ENCODE data around the gene ALK.

ALK gene

DNA sequence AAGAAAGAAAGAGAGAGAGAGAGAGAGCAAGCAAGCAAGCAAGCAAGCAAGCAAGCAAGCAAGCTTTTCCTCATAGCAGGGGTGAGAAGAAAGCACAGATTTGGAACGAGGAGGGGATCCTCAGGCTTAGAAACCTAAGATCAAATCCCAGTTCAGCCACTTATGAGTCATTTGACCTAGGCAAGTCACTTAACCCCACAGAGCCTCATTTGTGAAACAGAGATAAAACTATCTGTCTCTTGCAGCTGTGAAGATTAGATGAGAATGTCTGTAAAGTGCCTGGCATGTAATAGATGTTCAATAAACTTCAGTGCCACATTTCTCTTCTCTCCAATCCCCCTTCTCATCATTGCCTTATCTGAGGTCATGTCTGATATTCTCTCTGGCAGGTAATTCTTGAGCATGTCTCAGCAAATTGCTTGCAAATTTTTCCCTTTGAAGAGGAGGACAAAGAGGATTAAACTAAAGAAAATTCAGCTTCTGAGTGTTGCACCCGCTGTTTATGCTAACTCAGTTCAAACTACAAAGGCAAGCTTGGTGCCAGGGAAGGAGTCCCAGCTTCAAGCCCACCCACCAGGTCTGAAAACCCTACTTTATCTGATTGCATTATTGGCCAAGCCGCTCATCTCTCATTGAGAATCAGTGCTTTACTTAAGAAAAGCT, 20.3 kb downstream of the ALK start:
- DNase-seq: no peak

DNA sequence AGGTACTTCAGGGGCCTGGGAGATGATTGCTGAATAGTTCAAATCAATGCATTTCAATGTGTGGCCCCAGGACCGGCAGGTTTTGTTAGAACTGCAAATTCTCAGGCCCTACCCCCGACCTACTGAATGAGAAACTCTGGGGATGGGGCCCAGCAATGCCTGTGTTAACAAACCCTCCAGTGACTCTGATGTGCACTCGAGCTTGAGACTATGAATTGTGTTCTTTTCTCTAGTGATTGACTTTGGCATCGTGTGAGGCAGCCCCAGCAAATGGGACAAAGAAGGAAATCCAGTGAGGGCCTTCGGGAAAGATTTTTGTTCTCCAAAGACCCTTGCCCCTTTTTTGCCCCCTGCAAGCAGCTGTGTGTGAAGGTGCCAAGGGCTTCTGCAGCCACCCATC, 22.4 kb downstream of the ALK start:
- DNase-seq: no peak

DNA sequence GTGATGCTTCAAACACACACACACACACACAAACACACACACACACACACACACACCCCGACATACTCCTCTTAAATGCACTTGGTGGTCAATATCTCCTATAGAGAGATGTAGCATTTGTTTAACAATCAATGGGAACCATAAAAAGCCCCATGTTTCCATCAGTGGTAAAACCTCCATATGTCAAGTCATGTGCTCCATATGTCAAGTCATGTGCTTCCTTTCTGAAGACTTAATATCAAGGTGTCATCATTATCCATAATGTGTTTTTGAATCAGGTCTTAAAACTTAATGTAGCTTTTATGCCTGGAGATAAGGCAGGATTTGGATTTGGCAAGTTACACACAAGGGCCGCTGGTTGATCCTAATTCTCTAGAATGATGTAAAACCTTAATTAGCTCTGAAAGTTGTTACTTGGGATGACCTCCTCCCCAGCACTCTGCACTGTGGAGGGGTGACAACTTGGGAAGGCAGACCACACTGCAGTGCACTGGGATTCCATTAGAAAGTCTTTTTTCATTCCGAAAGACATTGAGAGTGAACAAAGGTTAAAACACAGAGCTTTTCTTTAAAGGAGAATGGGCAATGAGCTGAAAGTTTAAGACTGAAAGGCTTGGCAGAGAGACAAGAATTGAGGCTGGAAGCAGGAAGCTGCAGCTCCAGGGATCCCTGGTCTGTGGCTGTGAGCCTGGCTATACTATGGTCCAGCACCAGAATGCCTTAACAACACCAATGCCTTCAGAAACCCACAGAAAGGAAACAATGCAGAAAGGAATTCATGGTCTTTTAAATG, 26.4 kb downstream of the ALK start:
- DNase-seq: no peak

DNA sequence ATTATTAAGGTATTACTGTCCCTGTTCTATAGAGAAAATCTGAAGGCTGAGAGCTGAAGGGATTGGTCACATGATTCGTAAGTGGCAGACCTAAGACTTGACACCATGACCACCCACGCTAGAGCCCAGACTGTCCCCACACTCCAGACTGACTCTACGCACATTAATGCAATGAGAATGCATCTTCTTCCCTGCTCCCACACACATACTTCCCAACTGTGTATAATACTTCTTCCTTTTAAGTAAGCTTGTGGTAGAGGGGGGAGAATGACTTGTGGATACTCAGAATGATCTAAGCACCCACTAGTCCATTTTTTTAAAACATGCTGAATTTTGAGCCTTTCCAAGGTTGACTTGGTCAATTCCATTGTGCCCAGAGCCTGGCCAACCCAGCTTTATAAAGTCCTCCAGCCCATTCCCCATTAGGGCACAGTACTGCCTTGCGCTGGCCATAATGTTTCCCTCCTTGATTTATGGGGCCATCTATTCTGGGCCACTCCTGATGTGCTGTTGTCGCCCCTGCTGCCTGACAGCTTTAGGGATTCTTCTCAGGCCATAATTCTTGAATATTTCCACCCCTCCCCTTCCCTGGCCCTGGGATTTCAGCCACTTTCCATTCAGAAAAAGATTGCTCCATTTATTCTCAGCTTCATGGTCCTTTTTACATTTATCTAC, 28.7 kb downstream of the ALK start:
- DNase-seq: no peak

DNA sequence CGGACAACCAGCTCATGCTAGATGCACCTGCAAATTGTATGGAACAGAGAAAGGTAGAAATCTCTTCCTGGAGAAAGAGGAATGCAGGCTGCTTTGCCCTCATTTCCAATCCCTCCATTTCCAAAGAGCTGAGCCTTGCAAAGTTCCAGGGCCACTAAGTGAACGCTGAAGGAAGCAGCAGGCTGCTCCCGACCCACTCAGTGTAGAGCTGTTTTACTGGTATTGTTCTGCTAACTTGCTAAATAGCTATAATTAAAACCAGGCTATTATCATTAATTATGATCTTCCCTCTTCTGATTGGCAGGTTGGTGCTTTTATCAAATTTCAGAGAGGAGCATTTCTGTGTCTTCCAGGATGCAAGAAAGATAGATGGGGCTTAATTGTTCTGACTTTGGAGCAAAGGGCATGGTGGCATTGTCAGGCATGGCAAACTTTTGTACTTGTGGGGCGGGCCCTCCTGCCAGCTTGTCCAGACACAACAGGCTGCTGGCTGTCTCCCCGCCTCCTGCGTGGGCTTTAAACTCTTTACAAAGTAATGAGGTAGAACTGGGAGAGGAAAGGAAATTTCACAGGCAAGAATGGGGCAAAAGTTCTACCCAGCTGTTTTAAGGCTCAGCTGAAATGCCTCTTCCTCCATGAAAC, 40.2 kb downstream of the ALK start:
- DNase-seq: no peak

DNA sequence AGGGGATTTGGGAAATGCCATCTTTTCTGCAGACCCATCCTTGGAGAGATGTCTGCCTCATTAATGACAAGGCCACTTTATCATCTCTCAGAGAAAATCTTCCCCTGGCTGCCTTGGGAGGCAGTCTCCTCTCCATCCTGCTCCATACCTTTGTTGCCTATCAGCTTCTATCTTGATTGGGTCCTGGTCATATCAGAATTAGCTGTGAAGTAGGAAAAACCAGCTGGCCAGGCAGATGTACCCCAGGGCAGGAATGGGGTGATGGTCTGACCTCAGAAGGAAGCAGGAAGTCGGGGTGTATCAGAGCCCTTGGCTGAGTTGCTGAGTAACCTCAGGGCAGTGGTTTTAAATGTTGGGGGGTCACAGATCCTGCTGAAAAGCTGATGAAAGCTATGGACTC, 41.3 kb downstream of the ALK start:
- DNase-seq: no peak

DNA sequence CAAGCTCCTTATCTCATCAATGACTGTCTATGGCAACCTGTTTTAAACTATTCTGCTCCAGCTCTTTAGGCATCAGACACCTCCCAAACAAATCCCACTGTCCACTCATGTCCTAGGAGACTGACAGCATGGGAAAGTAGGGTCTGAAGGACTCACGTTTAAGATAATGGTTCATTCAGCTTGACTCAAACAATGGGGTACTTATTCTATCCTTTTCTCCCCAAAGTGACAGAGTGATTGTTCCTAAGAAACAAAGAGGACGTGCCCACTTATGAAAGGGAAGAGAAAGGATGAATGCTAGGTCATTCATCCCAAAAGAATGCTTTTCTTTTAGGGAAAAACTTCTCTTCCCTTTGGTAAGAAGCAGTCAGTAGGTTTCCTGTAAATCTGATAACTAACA, 41.9 kb downstream of the ALK start:
- no peak for DNase-seq

DNA sequence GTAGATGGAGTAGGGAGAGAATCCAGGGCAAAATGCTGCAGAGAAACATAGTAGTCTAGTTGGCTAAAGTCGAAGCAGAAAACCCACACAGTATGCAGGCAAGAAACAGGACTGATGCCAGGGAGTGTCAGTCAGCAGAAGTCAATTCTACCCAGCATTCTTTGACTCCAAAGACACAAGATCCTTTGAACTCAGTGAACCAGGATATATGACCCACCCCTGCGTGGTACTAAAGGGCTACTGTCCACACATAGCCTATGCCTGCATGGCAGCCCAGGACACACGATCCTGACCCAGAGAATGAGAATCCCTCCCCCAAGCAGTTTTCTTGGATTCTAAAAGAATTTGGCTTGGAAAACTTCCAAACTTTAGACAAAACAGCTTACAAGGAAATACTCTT, 42.5 kb downstream of the ALK start:
- no peak for DNase-seq

DNA sequence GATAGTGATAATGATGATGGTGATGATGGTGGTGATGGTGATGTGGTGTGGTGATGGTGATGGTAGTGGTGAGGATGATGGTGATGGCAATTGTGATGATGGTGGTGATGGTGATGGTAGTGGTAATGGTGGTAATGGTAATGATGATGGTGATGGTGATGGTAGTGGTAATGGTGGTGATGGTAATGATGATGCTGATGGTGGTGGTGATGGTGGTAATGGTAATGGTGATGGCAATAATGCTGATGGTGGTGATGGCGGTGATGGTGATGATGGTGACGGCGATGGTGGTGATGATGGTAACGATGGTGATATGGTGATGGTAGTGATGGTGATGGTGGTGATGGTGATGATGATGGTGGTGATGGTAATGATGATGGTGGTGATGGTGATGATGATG, 45.0 kb downstream of the ALK start:
- DNase-seq: no peak

DNA sequence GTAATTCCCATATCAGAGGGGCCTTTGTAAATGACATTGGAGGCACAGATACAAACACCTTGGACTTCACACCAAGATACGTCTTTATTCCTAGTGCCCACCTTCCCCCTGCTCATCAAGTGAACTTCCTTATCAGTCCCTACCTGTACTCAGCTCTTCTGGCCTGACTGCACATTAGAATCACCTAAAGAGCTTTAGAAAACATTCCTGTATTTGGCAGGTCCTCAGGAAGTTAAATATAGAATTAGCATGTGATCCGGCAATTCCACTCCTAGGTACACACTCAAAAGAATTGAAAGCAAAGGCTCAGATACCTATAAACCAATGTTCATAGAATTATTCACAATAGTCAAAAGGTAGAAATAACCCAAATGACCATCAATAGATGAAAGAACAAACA, 46.6 kb downstream of the ALK start:
- DNase-seq: no peak

DNA sequence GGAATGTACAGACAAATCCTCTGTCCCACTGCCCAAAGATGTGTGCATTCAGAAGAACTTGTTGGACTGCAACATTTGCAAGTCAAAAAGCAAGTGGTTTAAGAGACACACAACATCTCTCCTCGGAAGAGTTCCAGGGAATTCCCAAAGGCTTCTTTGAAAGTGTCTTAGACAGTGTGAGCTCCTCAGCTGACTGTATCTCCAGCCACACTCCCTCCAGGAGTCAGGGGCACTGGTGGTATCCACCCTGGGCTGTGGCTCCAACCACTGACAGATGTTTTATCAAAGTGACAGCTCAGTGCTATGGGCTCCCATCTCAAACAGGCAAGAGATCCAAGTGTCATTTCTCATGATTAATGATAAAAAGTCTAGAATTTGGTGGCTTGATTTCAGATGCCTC, 48.5 kb downstream of the ALK start:
- no peak for DNase-seq

DNA sequence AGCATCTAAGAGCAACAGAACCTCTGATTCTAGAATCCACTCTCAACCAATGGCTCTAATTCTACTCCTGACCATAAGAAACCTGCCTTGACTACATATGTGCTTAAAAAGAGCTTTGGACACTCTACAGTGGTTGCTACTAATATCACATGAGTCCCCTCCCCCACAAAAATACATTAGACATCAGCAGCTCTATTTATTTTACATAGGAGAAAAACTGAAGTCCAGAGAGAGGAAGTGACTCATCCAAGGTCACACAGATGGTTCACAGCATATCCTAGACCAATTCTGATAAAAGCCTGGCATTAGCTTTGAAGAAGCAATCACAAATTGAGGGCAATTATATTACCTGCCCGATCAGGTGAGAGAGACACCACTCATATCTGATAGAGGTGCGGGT, 49.8 kb downstream of the ALK start:
- no peak for DNase-seq

DNA sequence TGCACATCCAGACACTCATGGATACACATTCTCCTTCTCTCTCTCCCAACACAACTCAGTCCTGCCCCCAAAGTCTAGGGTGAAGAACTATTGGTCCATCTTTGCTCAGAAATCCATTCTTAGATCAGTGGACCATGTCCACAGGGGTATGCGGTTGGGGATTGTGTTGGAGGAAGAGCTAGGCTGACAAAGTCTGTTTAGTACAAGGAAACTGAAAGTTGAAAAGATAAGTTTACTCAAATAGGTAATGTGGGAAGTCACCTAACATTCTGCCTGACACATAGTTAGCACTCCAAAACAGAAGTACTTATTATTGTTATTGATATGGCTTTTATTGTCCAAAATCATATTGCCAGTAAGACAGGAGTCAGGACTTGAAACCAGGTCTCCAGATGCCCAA, 55.9 kb downstream of the ALK start:
- no peak for DNase-seq

DNA sequence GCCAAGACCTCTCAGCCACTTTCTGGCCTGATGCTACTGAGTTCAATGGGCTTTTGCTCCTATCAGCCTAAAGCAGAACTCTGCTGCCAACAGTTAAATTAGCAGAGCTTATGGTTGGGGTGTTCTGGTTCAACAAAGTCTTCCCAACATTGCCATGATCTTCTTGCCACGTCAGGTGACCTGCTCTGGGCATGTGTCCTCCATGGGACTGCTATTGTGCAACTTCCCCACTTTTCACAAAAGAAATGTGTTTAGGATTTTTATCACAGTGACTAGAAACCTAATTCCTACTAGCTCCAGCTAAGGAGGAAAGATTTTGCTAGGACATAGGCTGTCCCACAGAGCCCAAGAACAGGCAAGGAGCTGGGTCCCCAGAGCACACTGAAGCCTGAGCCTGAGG, 56.4 kb downstream of the ALK start:
- no peak for DNase-seq

DNA sequence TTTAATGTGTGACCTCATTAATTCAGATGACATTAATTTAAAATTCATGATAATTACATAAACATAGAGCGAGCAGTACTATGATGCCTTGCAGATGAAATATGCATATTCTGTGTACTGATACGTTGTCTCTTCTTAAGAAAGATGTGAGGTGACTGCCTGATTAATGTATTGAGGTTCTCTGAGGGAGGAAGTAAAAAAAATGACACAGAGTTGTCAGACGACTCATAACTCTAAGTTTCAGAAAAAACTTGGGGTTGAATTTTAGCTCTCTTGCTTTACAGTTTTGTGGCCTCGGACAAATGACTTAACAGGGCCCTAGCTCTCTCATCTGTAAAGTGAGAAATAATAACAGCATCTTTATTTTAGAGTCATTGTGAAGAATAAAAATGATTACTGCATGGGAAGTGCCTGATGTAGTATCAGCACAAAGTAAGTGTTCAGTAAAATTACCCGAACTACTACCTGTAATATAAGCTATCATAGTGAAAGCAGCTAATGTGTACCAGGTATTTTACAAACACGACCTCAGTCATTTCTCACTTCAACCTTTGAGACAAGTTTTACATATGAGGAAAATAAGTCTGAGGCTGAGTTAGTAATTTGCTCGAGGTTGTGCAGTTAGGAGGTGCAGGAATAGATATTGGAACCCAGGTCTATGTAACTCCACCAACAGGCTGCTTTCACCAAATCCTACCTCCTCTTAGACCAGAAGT, 65.3 kb downstream of the ALK start:
- DNase-seq: no peak

DNA sequence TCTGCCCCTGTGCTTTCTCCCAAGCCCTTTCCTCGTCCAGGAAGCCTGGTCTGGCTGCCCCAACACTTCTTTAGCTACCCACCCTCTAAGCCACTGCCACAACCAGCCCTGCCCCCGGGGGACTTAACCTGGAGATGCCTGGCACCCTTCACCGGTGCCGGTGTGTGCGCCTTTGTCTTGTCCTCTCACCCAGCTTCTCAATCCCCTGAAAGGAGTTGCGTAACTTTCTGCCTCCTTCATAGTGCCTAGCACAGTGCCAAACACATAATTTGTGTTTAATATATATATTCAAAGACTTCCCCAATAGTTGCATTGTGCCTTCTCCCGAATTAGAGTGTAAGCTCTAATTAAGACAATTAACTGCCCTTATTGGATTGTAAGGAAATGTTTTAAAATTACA, 70.6 kb downstream of the ALK start:
- DNase-seq: no peak

DNA sequence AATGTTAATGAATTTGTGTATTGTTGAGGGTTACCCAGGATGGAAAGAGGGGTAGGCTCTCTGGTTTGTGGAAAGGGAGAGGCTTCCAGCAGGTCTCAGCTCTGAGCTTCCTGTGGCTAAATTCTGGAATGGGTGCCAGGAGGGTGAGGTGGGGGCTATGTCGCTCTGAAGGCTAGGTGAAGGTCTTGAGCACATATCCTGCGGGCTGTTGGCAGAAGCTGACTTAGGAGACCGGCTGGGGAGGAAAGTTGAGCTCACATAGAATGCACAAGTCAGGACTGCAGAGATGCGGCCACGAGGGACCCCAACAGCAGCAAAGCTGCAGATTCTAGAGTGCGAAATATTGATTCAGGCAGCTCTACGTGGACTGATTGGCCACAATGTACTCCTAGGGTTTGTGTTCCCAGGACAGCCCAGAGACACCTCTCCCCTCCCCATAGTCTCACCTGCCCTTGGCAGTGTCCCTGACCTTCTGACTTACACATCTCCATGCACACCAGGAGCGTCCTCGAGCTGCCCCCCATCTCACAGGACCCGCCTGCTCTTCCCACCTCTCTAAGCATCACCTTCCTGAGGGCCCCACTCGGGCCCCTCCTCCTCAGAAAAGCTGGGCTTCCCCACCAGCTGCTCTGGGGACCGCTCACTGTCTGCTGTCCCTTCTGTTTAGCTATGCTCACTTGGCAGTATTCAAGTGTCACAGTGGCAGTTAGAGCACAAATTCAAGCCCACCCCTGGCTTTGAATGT, 72.6 kb downstream of the ALK start:
- no peak for DNase-seq

DNA sequence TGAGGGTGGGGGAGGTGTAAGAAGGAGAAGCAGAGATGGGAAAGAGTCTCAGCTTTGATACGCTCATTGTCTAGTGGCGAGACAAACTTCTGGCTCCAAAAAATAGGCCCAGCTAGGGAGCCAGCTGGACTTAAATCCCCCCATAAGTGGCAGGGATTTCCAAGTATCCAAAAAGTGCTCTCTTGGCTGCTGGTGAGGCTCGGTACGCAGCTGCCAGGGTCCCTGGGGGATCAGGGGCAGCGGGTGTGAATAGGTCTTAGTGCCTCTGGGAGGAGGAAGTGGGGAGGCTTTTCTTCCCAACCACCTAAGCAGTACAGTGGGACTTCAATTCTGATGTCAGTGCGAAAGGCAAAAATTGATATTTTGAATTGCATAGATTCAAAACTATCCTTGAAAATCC, 73.5 kb downstream of the ALK start:
- DNase-seq: no peak

DNA sequence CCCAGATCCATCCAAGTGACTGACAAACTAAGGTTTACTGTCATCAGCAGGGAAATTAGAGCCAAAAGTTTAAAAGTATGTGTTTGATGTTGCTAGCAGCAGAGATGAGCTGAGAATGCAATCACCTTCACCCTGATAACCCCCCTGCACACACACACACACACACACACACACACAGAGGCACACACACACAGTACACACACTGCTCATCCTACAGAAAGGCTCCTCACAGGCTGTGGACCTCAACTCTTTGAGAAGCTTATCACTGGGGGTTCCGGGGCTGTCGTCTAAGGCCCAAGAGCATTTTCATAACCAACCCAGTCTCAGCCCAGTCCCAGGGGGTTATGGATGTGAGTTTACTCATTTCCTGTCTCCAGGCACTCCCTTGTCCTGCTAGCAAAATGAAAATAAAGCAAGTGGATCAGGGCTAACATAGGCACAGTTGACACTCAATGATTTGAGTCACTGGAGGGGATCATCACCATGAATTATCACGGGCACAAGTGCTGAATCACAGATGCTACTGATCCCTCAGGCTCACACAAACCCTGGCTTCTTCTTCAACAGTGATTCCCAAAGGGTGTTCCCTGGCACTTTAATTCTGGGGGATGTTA, 76.6 kb downstream of the ALK start:
- no peak for DNase-seq

DNA sequence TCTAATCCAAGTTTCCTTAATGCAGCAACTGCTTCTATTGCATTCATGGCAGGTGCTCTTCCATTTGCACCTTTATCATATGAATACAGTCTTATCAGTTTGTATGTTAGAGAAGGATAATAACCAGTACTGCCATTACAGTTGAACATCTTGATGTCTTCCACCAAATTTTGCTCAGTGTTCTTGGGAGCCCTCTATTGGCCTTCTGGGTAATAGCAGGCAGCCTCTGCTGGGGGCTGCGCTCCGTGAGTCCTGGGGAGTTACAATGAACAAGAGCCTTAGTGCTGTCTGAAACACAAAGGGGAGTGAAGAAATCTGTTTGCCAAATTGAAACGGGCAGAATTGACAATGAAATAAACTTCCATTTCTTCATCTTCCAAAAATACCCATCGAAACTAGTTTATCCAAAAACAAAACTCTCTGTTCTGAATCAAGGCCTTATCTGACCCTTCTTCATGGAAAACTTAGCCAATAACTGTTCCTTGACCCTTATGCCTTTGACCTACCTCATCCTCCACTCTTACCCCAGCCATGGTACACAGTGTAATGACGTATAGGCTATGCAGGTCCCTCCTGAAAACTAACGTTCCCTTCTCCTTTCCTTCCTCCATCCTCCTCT, 79.9 kb downstream of the ALK start:
- DNase-seq: peak; percentile 30

DNA sequence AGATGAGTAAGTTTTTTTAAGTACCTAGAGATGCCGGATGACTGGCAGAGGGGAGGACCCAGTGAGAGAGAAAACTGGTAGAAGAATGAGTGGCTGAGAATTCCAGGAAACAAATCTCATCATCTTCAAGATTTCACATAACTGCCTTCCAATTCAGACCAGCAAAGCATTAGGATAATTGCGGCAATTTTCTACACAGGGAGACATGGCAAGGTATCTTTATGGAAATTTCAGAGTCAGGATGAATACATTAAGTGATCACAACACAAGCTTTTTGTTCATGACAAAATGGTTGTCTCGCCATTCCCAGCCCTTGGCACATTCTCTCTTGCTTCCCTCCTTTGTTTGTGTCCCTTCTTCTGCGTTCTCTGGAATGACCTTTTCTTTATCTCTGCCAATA, 82.1 kb downstream of the ALK start:
- DNase-seq: no peak

DNA sequence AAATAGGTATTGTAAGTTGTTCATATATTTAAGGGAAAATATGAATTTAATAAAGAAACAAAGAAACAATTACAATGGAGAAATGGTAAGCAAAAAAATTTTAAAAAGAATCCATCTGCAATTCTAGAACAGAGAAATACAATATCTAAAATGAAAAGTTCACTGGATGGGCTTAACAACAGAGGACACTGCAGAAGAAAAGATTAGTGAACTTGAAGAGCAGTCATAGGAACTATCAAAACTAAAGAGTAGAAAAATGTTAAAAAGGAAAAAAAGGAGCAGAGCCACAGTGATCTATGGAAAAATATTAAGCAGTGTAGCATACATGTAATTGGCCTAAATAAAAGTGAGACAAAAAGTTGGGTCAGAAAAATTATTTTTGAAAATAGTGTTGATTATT, 83.5 kb downstream of the ALK start:
- DNase-seq: no peak

Data from NCI-H2171 treated with DMSO at 0.1 percent for 48 hours (cell line).